ENCODE measurements around the gene TOP3B.
A peak's percentile ranks its signal among the peaks of the same experiment; 100 is the strongest.

The TOP3B gene

DNA sequence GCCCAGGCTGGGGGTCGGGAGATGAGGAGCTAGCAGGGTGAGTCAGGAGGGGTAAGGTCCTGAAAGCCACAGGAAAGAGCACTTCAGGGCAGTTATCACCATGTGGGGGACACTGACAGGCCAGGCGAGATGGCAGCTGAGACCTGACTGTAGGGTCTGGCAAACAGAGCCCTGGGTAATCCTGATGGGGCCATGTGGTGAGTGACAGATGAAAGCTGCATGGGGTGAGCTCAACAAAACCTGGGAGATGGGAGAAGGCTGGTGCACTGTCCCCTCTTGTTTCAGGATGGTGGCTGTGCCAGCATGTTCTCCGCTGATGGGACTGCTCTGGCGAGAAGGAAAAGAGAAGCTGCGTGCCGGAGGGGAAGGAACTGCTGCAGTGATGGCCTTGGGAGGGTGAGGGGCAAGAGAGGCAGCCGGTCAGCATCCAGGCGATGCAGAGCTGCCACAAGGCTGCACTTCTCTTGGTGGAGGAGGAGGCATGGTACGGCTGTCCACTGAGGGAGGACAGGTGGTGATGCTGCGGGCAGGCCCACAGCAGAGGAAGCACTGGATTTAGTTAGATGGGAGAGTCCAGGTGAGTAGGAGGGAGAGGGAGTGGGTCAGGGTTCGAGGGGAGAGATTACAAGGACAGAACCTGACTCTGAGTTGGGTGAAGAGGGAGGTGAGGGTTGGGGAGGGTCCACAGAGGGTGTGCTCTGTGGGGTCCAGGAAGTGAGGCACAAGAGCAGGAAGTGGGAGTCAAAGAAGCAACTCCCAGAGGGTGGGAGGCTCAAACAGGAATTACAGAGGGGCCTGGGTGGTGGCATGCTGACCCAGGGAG lies 3.8 kb downstream of the TOP3B start:
- no peak for DNase-seq

DNA sequence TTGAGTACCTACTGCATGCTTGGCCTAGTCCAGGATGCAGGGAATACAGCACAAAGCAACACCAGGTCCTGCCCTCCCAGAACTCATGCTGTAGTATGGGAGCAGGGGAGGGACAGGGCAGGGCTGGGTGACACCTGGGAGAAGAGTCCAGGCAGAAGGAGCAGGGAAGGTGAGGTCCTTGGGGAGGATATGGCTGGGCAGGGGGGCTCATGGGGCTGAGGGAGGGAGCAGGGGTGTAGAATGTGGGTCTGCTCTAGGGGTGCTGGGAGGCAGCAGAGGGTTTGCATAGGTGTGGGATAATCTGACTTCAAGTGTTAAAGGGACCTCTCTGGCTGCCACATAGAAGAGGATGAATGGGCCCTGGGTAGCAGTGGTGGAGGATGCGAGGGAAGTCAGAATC lies 4.8 kb downstream of the TOP3B start:
- no peak for DNase-seq

DNA sequence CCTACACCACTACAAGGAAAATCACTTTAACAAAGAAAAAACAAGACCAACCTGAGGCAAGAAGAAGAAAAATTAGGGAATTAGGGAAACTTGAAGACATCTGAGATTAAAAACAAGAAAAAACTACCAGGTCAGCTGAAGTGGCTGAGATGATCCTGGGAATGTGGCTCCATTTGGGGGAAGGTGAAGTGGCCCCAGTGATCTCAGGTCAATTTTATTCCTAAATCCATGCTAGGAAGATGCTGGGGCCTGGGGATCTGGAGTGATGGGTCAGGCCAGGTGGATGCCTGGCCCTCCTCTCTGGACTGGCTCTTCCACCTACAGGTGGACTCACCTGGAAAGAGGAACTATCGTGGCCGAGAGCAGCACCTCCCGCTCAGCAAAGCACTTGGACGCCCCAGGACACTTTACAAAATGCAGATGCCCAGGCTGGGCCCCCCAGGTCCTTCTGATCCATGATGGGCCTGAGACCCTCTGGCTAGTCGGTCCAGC lies 6.7 kb downstream of the TOP3B start:
- DNase-seq = no peak

- no peak for DNase-seq
These were observed 7.3 kb downstream of the TOP3B start for GRCh38 chr22:21975273-21975672.

- no peak for DNase-seq
These were observed 8.4 kb downstream of the TOP3B start for GRCh38 chr22:21974058-21974649.

GRCh38 chr22:21972806-21973205 lies 9.8 kb downstream of the TOP3B start:
- no peak for DNase-seq

GRCh38 chr22:21972293-21972779 lies 10.3 kb downstream of the TOP3B start:
- DNase-seq = peak; percentile 61

- no peak for DNase-seq
These were observed 10.7 kb downstream of the TOP3B start for GRCh38 chr22:21971858-21972275.

DNA sequence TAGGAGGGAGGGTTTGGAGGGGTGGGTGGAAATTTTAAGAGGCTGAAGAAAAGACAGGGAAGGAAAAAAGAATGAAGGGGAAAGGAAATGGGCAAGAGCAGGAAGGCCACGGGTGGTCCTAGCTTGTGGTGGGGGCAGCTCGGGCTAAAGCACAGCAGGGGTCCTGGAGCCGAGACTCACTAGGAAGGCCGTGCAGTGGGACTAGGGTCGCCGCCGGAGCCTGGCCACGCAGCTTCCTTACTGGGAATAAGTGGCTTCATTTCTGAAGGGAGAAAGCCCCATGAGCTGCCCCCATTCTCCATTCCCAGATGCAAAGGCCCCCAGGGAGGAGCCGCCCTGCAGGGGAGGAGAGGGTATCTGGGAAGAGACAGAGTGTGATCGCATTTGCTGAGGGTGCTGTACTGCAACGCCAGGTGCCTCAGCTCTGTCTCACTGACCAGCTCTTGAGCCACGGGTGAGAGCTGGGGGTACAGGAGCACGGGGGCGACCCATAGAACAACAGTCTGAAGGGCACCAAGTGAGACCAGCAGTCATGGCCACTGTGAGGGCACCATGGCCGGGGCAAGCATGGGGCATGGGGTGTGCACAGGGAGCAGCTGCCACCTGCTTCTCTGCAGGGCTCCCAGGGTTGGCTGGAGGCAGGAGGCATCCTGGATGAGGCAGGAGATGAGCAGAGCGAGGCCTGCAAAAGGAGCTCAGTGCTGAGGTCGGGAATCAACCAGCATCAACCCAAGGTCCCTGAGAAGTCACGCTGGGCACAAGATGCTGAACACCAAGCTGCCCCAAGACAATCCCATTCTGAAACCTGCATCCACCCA lies 11.6 kb downstream of the TOP3B start:
- DNase-seq = no peak

DNA sequence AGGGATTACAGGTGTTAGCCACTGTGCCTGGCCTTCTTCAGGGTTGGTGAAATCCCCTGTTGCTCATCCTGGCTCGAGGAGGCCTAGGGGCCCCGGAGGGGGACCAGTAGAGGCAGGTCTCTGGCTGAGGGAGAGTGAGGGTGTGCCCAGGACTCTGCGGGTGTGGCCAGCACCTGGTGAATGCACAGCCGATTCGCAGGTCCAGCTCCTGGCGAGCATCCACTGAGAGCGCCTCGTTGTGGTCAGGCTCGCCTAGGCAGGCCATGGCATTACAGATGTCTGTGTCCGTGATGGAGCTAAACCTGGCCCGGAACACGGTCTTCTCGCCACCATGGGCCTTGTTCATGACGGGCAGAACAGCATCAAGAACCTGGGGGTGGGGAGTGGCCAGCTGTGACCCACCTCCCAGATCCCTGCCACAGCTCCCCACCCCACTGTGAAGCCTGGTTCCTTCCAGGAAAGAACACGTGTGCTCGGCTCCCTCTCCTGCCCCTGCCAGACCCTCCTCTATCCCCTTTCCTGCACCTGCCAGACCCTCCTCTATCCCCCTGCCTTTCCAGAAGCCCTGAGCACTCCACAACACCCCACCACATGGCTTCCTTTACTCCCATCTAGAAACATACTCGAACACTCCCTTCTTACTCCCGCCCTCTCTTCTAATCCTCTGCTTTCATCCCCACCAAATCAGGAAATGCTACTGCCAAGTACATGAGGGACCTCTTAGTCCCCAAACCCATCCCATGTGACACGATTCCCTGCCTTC lies 12.4 kb downstream of the TOP3B start:
- DNase-seq = no peak

- DNase-seq = no peak
These were observed 14.0 kb downstream of the TOP3B start for GRCh38 chr22:21968452-21969129.

DNA sequence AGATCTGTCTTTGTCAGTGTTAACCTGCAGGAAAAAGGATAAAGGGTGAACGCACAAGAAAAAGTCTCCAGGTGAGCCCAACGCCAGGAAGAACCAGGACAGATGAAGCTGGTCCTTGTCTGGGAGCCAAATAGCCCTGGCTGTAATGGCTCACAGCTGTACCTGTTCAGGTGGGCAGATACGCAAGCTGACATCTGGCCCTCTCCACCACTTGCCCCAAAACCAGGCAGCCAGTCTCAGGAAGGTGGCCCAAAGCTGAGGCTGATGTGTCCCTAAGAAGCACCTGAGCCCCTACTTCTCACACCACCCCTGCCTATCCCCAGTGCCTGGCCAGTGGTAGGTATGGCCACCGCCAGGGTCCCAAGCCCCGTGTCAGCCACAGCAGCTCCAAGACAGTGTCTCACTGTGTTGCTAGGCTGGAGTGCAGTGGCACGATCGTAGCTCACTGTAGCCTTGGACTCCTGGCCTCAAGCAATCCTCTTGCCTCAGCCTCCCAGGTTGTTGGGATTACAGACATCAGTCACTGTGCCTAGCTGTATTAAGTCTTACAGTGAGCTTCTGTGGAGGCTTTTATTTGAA lies 14.8 kb downstream of the TOP3B start:
- DNase-seq = no peak

DNA sequence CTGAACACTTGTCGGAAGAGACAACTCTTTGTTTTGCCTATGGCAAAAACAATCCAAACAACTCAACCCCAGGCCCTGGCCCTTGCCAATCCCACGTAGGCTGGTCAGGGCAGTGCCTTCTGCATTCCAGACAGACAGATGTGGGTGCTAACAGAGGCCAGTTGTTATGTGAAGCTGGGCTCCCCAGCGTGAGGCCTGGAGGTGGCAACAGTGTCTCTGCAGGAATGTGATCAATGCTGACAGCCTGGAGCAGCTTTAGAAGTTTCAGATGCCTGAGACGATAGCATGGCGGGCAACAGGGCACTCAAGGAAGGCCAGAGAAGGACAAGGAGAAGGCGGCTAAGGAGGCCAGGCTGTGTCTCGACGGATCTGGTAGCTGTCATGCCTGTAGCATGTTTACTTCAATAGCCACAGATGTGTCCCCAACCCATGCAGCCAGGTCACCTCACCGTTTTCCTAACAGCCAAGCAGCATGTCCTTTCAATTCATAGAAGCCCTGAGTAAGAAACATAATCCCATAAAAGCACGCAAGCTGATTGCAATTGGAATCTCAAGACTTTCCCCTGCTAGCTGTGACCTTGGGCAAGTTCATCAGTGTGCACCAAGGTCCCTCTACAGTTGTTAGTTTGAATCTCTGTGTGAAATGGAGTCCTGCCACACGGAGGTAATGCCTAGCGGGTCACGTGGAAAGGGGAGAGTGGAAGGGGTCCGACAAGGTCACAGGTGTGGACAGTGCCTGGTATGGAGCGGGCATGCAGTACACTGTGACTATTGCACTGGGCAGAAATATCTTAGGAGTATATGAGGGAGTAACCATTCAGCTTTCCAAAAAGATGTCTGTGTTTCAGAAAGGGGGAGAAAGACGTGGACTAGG lies 15.7 kb downstream of the TOP3B start:
- no peak for DNase-seq

DNA sequence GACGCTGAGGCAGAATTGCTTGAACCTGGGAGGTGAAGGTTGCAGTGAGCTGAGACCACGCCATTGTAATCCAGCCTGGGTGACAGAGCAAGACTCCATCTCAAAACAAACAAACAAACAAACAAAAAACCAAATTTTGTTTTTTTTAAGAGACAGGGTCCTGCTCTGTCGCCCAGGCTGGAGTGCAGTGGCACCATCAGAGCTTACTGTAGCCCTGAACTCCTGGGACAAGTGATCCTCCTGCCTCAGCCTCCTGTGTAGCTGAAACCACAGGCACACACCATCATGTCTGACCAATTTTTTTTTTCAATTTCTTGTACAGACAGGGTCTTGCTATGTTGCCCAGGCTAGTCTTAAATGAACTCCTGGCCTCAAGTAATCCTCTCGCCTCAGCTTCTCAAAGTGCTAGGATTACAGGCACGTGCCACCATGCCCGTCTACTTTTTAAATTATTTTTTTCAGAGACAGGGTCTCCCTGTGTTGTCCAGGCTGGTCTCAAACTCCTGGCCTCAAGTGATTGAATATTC lies 16.8 kb downstream of the TOP3B start:
- DNase-seq = no peak

DNA sequence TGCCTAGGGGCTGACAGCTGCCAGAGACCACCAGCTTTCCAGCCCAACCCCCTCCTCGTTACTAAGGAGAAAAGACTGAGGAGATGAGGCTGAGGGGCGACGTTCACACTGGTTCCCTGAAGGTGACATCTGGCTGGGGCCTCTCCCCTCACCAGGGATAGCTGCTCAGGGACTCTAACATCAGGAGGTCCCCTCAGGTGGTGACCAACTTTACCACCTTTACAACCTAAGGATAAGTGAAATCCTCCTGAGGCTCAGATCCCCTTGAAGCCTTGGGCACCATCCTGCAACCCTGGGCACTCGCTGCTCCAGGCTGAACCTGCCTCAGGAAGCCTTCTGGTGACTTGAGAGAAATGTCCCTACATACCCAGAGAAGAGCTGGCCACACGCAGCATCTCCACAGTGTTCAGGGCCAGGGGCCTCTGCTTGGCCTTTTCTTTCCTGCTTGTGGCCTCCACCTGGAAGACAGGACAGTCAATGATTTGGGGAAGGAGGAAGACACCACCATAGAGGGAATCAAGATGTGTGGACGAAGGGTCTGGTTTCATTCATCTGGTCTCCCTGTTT lies 17.6 kb downstream of the TOP3B start:
- DNase-seq = no peak

- no peak for DNase-seq
These were observed 18.4 kb downstream of the TOP3B start for GRCh38 chr22:21964234-21964633.

GRCh38 chr22:21963790-21964211 lies 18.8 kb downstream of the TOP3B start:
- no peak for DNase-seq

GRCh38 chr22:21963286-21963685 lies 19.3 kb downstream of the TOP3B start:
- DNase-seq = no peak

DNA sequence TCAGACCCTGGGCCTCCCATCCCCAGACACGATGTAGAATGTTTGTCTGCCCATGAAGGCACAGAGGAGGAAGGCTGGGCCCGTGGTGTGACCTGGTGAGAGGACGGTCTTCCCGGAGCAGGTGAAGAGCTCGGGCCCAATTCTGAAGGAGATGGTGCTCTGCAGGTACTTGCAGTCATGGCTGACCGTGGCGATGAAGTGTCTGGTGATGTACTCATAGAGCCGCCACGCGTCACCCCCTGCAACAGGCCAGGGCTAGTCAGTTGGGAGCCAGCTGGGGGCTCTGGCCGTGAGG lies 20.0 kb downstream of the TOP3B start:
- DNase-seq = no peak
